RWPE1 (cell line): Measurements from ENCODE around the gene HERPUD1.
A peak's percentile ranks its signal among the peaks of the same experiment; 100 is the strongest.

Experiments
- CTCF ChIA-PET: fragments of 350-600 bp; sonication (Branson Sonifier 250); formaldehyde crosslinking; extraction: SDS; loops from one replicate; lab custom pipeline; 2021; lab: Yijun Ruan, JAX
- POLR2A ChIA-PET: fragments of 400-600 bp; formaldehyde crosslinking; extraction: SDS; loops from one replicate; lab custom pipeline; 2020; ENCODE audit warnings: antibody characterized with exemption; ENCODE audit not compliant: low non-redundant PET; lab: Yijun Ruan, JAX
- DNase-seq: peaks from one replicate; pipeline ENCODE4 v3.0.0; 2012; ENCODE audit warnings: low spot score
- H3K27ac ChIP-seq: fragments of 450-650 bp; 2 replicates; pipeline ENCODE4 v1.5.1; 2017
- TF ChIP-seq, protein P1 (sequence below): fragments of 450-650 bp; conservative IDR thresholded peaks from 2 replicates; pipeline ENCODE4 v1.5.1; 2017; ENCODE audit warnings: low read depth, mild to moderate bottlenecking

The HERPUD1 gene

DNA sequence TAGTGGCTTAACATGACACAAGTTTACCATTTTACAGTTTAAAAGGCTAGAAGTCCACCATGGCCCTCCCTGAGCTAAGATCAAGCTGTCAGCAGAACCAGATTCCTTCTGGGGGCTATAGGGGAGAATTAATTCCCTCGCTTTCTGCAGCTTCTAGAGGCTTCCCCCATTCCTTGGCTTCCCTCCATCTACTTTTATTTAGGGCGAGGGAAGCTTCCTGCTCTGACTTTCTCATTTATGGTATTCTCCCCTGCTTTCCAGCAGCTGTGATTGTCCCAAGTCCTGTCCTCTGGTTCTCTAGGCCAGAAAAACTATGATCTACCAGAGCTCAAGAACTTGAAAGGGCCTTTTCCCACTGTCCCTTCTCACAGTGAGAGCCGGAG, 34.1 kb downstream of the HERPUD1 start:
- ChIA-PET POLR2A (no interaction called here), CTCF (interaction anchor here (0.7 to 1.0 kb wide), 2 partner anchors 12 to 18 kb away, joined by 3 to 7 read pairs; no protein-coding TSS in a partner anchor)
- TF ChIP-seq, protein P1, sequence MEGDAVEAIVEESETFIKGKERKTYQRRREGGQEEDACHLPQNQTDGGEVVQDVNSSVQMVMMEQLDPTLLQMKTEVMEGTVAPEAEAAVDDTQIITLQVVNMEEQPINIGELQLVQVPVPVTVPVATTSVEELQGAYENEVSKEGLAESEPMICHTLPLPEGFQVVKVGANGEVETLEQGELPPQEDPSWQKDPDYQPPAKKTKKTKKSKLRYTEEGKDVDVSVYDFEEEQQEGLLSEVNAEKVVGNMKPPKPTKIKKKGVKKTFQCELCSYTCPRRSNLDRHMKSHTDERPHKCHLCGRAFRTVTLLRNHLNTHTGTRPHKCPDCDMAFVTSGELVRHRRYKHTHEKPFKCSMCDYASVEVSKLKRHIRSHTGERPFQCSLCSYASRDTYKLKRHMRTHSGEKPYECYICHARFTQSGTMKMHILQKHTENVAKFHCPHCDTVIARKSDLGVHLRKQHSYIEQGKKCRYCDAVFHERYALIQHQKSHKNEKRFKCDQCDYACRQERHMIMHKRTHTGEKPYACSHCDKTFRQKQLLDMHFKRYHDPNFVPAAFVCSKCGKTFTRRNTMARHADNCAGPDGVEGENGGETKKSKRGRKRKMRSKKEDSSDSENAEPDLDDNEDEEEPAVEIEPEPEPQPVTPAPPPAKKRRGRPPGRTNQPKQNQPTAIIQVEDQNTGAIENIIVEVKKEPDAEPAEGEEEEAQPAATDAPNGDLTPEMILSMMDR, result no peak
- H3K27ac ChIP-seq, result peak overlapping the region; percentile 37
- DNase-seq, result no peak

- POLR2A ChIA-PET, result no interaction called here
- no peak for DNase-seq
- H3K27ac ChIP-seq, result no peak overlapping the region
- CTCF ChIA-PET, result no interaction called here
- TF ChIP-seq, protein P1, result no peak
These were observed 35.8 kb downstream of the HERPUD1 start for GRCh38 chr16:56967733-56968132.

DNA sequence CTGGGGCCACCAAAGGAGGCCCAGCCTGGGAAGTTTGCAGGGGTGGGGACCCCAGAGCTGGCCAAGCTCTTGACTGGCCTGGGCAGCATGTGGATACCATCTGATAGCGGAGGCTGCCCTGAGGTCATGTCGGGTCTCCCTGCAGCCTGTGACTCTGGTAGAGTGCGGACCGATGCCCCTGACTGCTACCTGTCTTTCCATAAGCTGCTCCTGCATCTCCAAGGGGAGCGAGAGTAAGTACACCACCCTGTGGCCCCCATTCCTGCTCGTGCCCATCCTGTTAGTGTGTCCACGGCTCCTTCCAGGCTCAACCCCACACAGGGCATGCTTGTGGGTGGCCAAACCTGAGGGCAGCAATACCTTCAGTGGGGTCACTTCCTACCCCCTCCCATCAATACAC, 37.8 kb downstream of the HERPUD1 start:
- CTCF ChIA-PET, result interaction anchor here (0.6 kb wide), 2 partner anchors 22 to 123 kb away, joined by 3 read pairs; partner anchors contain the start of gene CPNE2
- POLR2A ChIA-PET, result no interaction called here
- no peak for DNase-seq

GRCh38 chr16:56970934-56971767, 39.2 kb downstream of the HERPUD1 start:
- ChIA-PET CTCF (interaction anchor here (0.6 to 0.7 kb wide), 3 partner anchors 27 to 454 kb away, joined by 3 to 5 read pairs (median 4); no protein-coding TSS in a partner anchor), POLR2A (no interaction called here)

More for the DNA sequence above, 37.8 kb downstream of the HERPUD1 start:
- H3K27ac ChIP-seq, result no peak overlapping the region
- TF ChIP-seq, protein P1, result no peak

DNA sequence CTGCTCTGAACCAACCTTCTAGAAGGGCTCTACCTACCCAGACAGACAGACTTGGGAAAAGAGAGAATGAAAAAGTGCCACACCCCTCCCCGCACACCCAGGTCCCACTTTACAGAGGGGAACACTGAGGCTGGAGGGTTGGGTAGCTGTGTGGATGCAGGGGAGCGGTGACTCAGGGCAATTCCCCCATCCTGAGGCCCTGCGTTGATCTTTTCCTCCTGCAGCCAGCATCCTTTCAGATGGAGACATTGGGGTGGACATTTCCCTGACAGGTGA, 39.8 kb downstream of the HERPUD1 start:
- DNase-seq, result no peak
- ChIA-PET POLR2A (no interaction called here), CTCF (interaction anchor here (0.6 kb wide), 1 partner anchor 25 kb away, joined by 3 read pairs; no protein-coding TSS in a partner anchor)
- H3K27ac ChIP-seq, result no peak overlapping the region
- TF ChIP-seq, protein P1, result no peak

More at GRCh38 chr16:56970934-56971767, 39.2 kb downstream of the HERPUD1 start:
- TF ChIP-seq, protein P1, result no peak
- DNase-seq, result no peak
- no peak overlapping the region for H3K27ac ChIP-seq

GRCh38 chr16:56972403-56973293, 40.7 kb downstream of the HERPUD1 start:
- no peak for DNase-seq
- H3K27ac ChIP-seq, result no peak overlapping the region
- ChIA-PET POLR2A (interaction anchor here (0.6 kb wide), 1 partner anchor 144 kb away, joined by 3 read pairs; no protein-coding TSS in a partner anchor), CTCF (interaction anchor here (0.5 to 0.6 kb wide), 2 partner anchors 21 to 24 kb away, joined by 3 read pairs; no protein-coding TSS in a partner anchor)
- TF ChIP-seq, protein P1, result no peak
